Muscle layer of duodenum (tissue), 2 donors: ENCODE measurements around the gene TGDS.

Experiments
- H3K27ac ChIP-seq: one replicate; pipeline ENCODE4 v1.7.0; 2013; ENCODE audit warnings: mild to moderate bottlenecking, low read length
- H3K27me3 ChIP-seq: one replicate; pipeline ENCODE4 v1.7.0; 2013; ENCODE audit warnings: low read depth, mild to moderate bottlenecking, control low read depth, low read length
- H3K36me3 ChIP-seq, 2 donors: one replicate each; pipeline ENCODE4 v1.7.0; 2013; ENCODE audit warnings: low read length in 2 of 2, control low read depth in 1 of 2, mild to moderate bottlenecking in 1 of 2; ENCODE audit not compliant: insufficient read depth in 2 of 2, control insufficient read depth in 1 of 2
- H3K4me1 ChIP-seq, 2 donors: one replicate each; pipeline ENCODE4 v1.7.0; 2013; ENCODE audit warnings: low read length in 2 of 2, mild to moderate bottlenecking in 2 of 2, control low read depth in 1 of 2, moderate library complexity in 1 of 2; ENCODE audit not compliant: insufficient read depth in 2 of 2, control insufficient read depth in 1 of 2
- H3K4me3 ChIP-seq, 2 donors: one replicate each; pipeline ENCODE4 v1.7.0; 2013; ENCODE audit warnings: low read length in 2 of 2, low read depth in 1 of 2, mild to moderate bottlenecking in 1 of 2
- H3K9me3 ChIP-seq, 2 donors: one replicate each; pipeline ENCODE4 v1.7.0; 2013; ENCODE audit warnings: low read length in 2 of 2, control low read depth in 1 of 2, mild to moderate bottlenecking in 1 of 2; ENCODE audit not compliant: control insufficient read depth in 1 of 2
- donor health status: healthy.

Gene TGDS

GRCh38 chr13:94620286-94620896 is 24.4 kb upstream of the TGDS start:
- Histone ChIP-seq H3K27me3 (no peaks in the 10 kb centered on the region), H3K36me3 (peaks cover 6 to 32% of the 10 kb centered on the region in 2 donors), H3K4me3 (no peak overlapping the region), H3K27ac (no peak overlapping the region), H3K9me3 (no peaks in the 10 kb centered on the region), H3K4me1 (no peaks in the 10 kb centered on the region)

GRCh38 chr13:94617389-94618000 is 21.5 kb upstream of the TGDS start:
- H3K9me3 ChIP-seq = no peaks in the 10 kb centered on the region
- no peaks in the 10 kb centered on the region for H3K4me1 ChIP-seq
- peaks cover 9 to 19% of the 10 kb centered on the region in 2 donors for H3K36me3 ChIP-seq
- no peak overlapping the region for H3K4me3 ChIP-seq
- H3K27ac ChIP-seq = no peak overlapping the region
- H3K27me3 ChIP-seq = no peaks in the 10 kb centered on the region

GRCh38 chr13:94613051-94613450 is 17.1 kb upstream of the TGDS start:
- H3K27ac ChIP-seq = no peak overlapping the region
- H3K4me1 ChIP-seq = no peaks in the 10 kb centered on the region
- H3K36me3 ChIP-seq = peaks cover 14 to 17% of the 10 kb centered on the region in 2 donors
- no peaks in the 10 kb centered on the region for H3K9me3 ChIP-seq
- no peaks in the 10 kb centered on the region for H3K27me3 ChIP-seq
- H3K4me3 ChIP-seq = no peak overlapping the region

GRCh38 chr13:94612050-94612449 is 16.1 kb upstream of the TGDS start:
- no peak overlapping the region for H3K4me3 ChIP-seq
- no peak overlapping the region for H3K27ac ChIP-seq
- H3K4me1 ChIP-seq = no peaks in the 10 kb centered on the region
- H3K27me3 ChIP-seq = no peaks in the 10 kb centered on the region
- no peaks in the 10 kb centered on the region for H3K9me3 ChIP-seq
- peaks cover 17 to 18% of the 10 kb centered on the region in 2 donors for H3K36me3 ChIP-seq

GRCh38 chr13:94610475-94610874 is 14.5 kb upstream of the TGDS start:
- Histone ChIP-seq H3K27me3 (no peaks in the 10 kb centered on the region), H3K9me3 (no peaks in the 10 kb centered on the region), H3K27ac (no peak overlapping the region), H3K4me1 (no peaks in the 10 kb centered on the region), H3K4me3 (no peak overlapping the region), H3K36me3 (peaks cover 20 to 28% of the 10 kb centered on the region in 2 donors)

GRCh38 chr13:94609196-94609595 is 13.2 kb upstream of the TGDS start:
- Histone ChIP-seq H3K36me3 (peaks cover 11 to 28% of the 10 kb centered on the region in 2 donors), H3K9me3 (no peaks in the 10 kb centered on the region), H3K4me3 (no peak overlapping the region), H3K27me3 (no peaks in the 10 kb centered on the region), H3K4me1 (no peaks in the 10 kb centered on the region), H3K27ac (no peak overlapping the region)

- Histone ChIP-seq H3K4me1 (no peaks in the 10 kb centered on the region), H3K27ac (no peak overlapping the region), H3K27me3 (no peaks in the 10 kb centered on the region), H3K9me3 (no peaks in the 10 kb centered on the region), H3K36me3 (peaks cover 11 to 23% of the 10 kb centered on the region in 2 donors), H3K4me3 (no peak overlapping the region)
Observed at GRCh38 chr13:94608586-94608985, 12.6 kb upstream of the TGDS start.

- H3K36me3 ChIP-seq = peaks cover 11 to 23% of the 10 kb centered on the region in 2 donors
- no peaks in the 10 kb centered on the region for H3K9me3 ChIP-seq
- H3K4me3 ChIP-seq = no peak overlapping the region
- H3K27me3 ChIP-seq = no peaks in the 10 kb centered on the region
- peaks cover 0 to 4% of the 10 kb centered on the region in 2 donors for H3K4me1 ChIP-seq
- H3K27ac ChIP-seq = no peak overlapping the region
Observed at GRCh38 chr13:94607939-94608338, 12.0 kb upstream of the TGDS start.

- no peak overlapping the region for H3K4me3 ChIP-seq
- H3K4me1 ChIP-seq = peaks cover 0 to 8% of the 10 kb centered on the region in 2 donors
- H3K36me3 ChIP-seq = peaks cover 8 to 23% of the 10 kb centered on the region in 2 donors
- H3K27ac ChIP-seq = no peak overlapping the region
- H3K9me3 ChIP-seq = no peaks in the 10 kb centered on the region
- H3K27me3 ChIP-seq = no peaks in the 10 kb centered on the region
Observed at GRCh38 chr13:94607056-94607455, 11.1 kb upstream of the TGDS start.

- Histone ChIP-seq H3K36me3 (peaks cover 3 to 17% of the 10 kb centered on the region in 2 donors), H3K27ac (peak overlapping the region; percentile 24), H3K27me3 (no peaks in the 10 kb centered on the region), H3K4me3 (peak overlapping the region; percentile 81 to 84), H3K9me3 (no peaks in the 10 kb centered on the region), H3K4me1 (peaks cover 0 to 8% of the 10 kb centered on the region in 2 donors)
Observed at GRCh38 chr13:94602467-94602866, 6.5 kb upstream of the TGDS start.

- Histone ChIP-seq H3K27me3 (no peaks in the 10 kb centered on the region), H3K27ac (peak within 1 kb of the TSS; percentile 24), H3K4me3 (peak within 1 kb of the TSS; percentile 81 to 84), H3K36me3 (peaks cover 3 to 11% of the 10 kb centered on the region in 2 donors), H3K4me1 (peaks cover 0 to 8% of the 10 kb centered on the region in 2 donors), H3K9me3 (no peaks in the 10 kb centered on the region)
Observed at GRCh38 chr13:94601446-94602431, 5.8 kb upstream of the TGDS start, which contains the start of gene GPR180. GPR180 (plus strand) TSS chr13:94601857; CDS start chr13:94601928, 71 bp downstream.
